Effector CD8-positive, alpha-beta T cell (primary cell): Measurements from ENCODE around the gene CBFA2T3.

ENCODE experiments used
- DNase-seq: peaks from one replicate; lab custom pipeline; 2025; lab: John Stamatoyannopoulos, UW

The CBFA2T3 gene

GRCh38 chr16:88859381-88860091 is 117.5 kb downstream of the CBFA2T3 start:
- DNase-seq = no peak

DNA sequence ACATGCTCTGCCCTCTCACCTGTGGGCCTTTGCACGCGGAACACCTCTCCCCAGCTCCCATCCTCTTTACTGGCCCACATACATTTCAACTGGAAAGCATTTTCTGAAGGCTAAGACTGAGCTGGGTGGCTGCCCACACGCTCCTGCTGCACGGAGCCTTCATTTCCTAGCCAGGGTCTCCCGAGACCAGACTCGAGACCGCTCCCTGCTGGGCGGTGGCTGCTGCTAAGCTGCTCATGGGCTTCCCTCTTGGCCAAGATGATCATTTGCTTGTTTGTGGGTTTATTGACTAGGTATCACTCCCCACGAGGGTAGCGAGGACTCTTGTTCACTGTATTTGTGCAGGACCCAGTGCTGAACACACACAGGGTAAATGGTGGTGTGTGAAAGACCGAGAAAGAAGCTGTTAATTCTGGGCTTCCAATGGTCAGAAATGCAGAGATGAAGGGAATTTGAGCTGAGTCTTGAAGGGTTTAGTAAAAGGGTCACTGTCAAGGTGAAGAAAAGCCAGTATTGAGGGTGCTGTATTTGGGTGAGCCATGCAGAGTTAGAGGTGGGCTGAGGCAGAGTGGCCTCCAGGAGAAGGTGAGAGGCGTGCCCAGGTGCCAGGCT is 119.2 kb downstream of the CBFA2T3 start:
- peak; percentile 45 for DNase-seq

DNA sequence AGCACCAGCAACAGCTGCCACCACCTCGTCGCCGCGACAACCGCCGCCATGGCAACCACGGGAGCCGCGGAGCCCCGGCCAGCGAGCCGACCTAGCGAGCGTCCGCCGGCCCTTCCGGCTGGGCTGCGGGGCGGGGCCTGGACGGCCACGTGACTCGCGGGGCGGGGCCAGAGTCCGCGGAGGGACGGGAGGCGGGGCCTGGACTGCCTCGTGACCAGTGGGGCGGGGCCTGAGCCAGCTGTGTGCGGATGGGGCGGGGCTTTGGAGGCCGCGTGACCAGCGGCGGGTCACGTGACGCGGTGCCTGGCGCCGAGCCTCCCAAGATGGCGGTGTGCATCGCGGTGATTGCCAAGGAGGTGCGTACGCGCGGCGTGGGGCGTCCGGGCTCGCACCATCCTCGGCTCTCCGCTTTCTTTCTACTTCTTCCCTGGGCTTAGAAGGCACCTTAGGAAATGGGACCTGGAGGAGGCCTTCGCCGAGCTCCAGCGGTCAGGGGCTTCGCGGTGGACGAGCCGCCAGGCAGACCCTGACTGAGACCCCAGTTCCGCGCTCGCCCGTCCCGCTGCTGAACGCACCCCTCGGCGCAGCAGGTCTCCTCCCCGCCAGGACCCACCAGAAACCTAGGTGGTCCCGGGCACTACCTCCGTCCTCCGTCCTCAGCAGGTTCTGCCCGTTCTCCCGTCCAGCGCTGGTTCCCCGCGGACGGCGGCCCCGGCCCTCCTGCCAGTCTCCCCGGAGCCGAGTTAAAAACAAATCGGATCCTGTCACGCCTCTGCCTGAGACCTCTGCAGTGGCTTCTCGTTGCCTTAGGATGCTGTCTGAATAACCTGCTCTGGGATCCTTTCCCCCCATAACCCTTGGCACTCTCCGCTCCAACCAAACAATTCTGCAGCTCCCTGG is 119.9 kb downstream of the CBFA2T3 start, which contains the start of the genes GALNS and TRAPPC2L:
TSS of gene GALNS (minus strand) at position 120 of the 900 bp plus-strand sequence. CDS start at position 50, 70 bp downstream.
TSS of gene TRAPPC2L (plus strand) at position 300 of the 900 bp plus-strand sequence. CDS start at position 324, 24 bp downstream.
- peak; percentile 98 for DNase-seq

GRCh38 chr16:88856122-88856827 is 120.7 kb downstream of the CBFA2T3 start:
- peak; percentile 29 for DNase-seq

GRCh38 chr16:88855736-88856121 is 121.3 kb downstream of the CBFA2T3 start:
- DNase-seq = peak; percentile 4

- no peak for DNase-seq
Observed at GRCh38 chr16:88855176-88855575, 121.8 kb downstream of the CBFA2T3 start.

DNA sequence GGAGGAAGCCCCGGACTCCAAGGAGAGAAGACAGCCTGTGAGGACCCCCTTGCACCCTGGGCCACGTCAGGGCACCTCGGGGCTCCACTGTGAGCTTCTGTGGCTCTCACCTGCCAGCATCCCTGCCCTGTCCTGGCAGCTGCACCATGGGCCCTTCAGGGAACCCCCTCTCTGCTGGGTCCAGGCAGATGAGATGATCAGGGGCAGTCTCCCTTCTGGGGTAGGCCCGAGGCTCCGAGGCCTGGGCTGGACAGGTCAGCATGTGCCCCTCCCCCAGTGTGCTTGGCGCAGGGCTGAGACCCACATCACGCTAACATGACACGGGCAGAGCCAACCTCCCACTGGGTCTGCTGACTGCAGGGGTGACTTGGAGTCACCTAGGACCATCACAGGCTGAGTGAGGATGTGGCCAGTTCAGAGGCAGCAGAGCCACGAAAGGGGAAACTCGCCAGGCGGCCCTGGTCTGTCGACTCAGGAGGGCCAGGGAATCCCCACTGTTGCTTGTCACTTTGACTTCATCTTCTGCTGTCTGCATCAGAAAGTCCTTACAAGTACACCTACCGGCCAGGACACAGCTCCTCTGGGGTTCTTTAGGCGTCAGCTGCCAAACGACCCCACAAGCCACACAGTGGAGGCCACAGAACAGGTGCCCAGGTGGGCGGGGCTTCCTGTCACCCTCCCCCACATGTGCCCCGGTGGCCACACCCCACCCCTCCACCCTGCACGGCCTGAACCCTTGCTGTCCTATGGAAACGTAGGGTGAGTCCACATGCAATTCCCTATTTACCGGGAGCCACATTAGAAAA is 122.5 kb downstream of the CBFA2T3 start:
- DNase-seq = peak; percentile 29

DNA sequence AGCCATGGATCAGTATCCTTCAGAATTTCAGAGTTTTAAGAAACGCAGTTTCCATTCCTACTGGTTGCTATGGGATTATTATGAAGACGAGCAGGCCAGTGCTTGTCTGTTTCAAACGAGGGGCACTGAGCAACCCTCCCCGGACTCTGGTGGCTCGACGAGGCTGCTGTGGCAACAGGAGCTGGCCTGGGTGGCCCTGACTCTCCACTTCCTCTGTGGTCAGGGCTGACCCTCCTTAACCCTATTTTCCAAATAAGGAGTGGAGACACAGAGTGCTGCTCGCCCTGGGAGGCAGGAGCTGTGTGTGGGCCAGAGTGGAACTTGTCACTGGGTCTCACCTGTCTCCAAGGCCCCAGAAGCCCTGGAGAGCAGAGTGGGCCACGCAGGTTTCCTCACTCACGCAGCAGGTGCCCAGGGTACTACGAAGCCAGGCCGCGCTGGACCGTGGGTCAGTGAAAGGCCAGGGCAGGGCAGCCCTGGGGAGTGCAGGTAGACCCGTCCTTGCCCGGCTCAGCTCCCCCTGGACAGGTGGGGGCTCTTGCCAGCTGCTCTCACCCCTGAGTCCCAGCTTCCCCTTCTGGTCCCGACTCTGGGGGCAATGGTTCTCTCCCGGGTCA is 123.6 kb downstream of the CBFA2T3 start:
- no peak for DNase-seq

DNA sequence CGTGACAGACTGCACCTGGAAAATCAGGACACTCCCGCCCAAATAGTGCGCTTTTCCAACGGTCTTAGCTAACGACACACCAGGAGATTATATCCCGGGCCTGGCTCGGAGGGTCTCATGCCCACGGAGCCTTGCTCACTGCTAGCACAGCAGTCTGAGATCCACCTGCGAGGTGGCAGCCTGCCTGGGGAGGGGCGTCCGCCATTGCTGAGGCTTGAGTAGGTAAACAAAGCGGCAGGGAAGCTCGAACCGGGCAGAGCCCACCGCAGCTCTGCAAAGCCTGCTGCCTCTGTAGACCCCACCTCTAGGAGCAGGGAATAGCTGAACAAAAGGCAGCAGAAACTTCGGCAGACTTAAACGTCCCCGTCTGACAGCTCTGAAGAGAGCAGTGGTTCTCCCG is 125.4 kb downstream of the CBFA2T3 start:
- no peak for DNase-seq

DNA sequence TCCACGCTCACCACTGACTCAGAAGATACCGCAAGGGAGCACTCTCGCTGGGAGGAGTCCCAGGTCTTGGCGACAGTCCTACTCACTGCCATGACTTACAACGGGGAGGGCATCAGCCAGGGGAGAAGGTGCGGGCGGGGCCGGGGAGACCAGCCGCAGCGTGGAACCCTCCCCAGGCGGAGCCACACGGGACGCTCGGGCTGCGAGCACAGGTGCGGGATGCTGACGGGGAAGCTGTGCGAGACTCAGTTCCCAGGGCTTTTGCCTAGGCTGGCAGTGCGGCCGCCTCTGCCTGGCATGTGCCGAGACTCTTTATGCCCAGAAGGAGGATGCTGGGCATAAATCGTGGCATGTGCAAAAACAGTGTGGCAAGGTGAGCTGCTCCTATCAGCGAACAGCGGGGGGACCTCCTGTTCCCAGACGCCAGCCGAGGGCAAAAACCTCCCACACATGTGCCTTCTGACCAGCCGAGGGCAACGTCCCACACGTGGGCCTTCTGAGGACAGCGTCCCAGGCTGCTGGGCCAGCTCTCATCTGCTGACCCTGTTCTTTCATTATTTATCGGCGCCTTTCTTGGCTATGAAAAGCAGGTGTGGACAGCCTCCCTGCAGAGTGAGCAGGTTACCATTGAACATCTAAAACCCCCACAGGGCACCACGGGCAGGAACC is 126.3 kb downstream of the CBFA2T3 start:
- no peak for DNase-seq

DNA sequence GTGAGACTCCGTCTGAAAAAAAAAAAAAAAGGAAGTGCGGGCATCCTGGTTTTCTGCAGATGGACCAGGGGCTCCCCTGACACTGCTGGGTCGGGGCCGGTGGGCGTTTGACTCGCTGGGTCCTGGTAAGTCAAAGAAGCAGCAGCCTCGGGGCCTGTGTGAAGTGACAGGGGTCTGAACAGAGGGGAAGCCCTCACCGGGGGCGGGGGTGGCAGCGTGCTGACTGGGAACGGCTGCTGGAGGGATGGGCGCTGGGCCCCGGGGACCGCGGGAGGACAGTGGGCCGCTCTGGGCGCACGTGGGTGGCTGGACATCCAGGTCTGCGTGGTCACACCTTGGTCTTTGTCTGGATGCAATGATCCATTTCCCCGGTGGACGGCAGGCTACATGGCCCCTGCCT is 128.4 kb downstream of the CBFA2T3 start:
- no peak for DNase-seq

DNA sequence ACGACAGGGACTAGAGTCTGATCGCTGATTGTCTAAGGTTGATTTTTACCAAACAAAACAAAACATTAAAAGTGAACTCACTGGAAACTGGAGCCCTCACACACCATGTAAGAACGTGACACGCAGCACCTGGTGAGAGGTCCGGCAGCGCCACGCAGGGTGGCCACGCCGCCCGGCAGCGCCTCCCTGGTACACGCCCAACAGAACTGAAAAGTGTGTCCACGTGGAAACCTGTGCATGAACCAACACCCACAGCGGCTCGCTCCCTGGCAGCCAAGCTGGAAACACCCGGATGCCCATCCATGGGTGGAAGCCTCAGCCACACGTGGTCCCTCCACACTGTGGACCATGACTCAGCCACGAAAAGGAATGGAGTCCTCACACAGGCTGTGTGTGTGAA is 129.4 kb downstream of the CBFA2T3 start:
- no peak for DNase-seq

DNA sequence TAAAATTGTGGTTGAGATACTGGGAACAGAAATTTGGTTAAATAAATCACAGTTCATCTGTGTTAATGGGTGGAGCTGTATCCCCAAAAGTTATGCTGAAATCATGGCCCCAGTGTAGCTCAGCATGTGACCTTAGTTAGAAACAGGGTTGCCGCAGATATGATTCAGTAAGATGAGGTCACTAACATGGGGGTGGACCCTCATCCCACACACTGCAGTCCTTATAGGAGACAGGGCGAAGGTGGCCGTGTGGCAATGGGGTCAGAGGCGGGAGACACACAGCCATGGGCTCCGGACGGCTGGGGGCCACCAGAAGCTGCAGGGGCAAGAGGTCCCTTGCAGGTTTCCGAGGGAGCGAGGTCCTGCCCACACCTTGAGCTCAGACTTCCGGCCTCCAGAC is 130.9 kb downstream of the CBFA2T3 start:
- no peak for DNase-seq

DNA sequence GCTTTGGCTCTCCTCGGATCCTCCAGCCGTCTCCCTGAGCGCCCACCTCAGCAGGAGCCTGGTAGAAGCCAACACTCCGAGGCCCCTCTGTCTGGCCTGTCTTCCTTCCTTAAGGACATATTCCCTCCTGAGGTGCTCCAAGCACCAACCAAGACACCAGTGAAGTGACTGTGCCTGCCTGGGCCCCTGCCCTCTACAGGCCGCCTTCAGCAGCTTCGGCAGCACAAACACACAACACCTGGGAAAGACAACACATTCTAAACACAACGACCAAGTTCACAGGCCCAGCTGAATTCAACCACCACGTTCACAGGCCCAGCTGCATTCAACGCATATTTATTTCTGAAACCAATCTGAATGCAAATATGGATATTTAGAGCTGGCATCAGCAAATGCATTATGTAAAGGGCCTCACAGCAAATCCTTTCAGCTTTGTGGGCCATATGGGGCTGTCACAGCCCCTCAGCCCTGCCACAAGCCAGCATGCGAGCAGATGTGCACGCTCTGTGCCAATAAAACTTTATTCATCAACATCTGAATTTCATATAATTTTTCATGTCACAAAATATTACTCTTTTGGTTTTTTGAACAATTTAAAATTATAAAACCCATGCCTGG is 132.5 kb downstream of the CBFA2T3 start:
- no peak for DNase-seq

GRCh38 chr16:88843256-88843655 is 133.8 kb downstream of the CBFA2T3 start:
- no peak for DNase-seq

- DNase-seq = no peak
Observed at GRCh38 chr16:88842806-88843205, 134.2 kb downstream of the CBFA2T3 start.

GRCh38 chr16:88842308-88842756 is 134.7 kb downstream of the CBFA2T3 start:
- DNase-seq = no peak

GRCh38 chr16:88841521-88842307 is 135.3 kb downstream of the CBFA2T3 start:
- no peak for DNase-seq
